Measurements from ENCODE around the gene CLEC4E.

DNA sequence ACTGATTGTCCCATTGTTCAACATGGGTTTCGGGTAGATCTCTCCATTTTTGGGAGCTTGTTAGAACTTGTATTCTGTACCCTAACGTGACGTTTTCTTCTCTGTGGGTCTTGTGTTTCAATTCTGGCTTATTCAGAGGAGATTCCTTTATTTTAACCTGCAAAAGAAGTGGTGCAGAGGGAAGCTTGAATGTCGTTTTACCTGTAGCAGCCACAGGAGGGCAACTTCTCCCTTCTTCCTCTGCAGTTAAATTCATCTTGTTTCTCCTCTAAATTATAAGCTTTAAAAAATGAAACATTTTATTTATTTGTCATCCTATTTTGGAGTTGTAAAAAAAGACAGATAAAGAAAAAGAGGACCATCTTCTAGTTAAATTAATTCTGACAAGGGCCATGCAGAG lies 41.1 kb downstream of the CLEC4E start:
- TF ChIP-seq, protein P1, sequence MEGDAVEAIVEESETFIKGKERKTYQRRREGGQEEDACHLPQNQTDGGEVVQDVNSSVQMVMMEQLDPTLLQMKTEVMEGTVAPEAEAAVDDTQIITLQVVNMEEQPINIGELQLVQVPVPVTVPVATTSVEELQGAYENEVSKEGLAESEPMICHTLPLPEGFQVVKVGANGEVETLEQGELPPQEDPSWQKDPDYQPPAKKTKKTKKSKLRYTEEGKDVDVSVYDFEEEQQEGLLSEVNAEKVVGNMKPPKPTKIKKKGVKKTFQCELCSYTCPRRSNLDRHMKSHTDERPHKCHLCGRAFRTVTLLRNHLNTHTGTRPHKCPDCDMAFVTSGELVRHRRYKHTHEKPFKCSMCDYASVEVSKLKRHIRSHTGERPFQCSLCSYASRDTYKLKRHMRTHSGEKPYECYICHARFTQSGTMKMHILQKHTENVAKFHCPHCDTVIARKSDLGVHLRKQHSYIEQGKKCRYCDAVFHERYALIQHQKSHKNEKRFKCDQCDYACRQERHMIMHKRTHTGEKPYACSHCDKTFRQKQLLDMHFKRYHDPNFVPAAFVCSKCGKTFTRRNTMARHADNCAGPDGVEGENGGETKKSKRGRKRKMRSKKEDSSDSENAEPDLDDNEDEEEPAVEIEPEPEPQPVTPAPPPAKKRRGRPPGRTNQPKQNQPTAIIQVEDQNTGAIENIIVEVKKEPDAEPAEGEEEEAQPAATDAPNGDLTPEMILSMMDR (IDR thresholded peaks at IDR 0.05; ENCODE audit: poor library complexity, severe bottlenecking): no peak
- no peak for TF ChIP-seq SMC3 (conservative IDR thresholded peaks at IDR 0.05; ENCODE audit: poor library complexity)
- no peak for TF ChIP-seq EZH2 (IDR thresholded peaks at IDR 0.05; ENCODE audit: borderline replicate concordance, insufficient read depth, low read length, poor library complexity, severe bottlenecking)
- TF ChIP-seq RAD21 (conservative IDR thresholded peaks at IDR 0.05): no peak
- TF ChIP-seq TAF1 (IDR thresholded peaks at IDR 0.05; ENCODE audit: low read depth): no peak
- no peak for TF ChIP-seq POLR2AphosphoS5 (IDR thresholded peaks at IDR 0.05)
- TF ChIP-seq, protein P2, sequence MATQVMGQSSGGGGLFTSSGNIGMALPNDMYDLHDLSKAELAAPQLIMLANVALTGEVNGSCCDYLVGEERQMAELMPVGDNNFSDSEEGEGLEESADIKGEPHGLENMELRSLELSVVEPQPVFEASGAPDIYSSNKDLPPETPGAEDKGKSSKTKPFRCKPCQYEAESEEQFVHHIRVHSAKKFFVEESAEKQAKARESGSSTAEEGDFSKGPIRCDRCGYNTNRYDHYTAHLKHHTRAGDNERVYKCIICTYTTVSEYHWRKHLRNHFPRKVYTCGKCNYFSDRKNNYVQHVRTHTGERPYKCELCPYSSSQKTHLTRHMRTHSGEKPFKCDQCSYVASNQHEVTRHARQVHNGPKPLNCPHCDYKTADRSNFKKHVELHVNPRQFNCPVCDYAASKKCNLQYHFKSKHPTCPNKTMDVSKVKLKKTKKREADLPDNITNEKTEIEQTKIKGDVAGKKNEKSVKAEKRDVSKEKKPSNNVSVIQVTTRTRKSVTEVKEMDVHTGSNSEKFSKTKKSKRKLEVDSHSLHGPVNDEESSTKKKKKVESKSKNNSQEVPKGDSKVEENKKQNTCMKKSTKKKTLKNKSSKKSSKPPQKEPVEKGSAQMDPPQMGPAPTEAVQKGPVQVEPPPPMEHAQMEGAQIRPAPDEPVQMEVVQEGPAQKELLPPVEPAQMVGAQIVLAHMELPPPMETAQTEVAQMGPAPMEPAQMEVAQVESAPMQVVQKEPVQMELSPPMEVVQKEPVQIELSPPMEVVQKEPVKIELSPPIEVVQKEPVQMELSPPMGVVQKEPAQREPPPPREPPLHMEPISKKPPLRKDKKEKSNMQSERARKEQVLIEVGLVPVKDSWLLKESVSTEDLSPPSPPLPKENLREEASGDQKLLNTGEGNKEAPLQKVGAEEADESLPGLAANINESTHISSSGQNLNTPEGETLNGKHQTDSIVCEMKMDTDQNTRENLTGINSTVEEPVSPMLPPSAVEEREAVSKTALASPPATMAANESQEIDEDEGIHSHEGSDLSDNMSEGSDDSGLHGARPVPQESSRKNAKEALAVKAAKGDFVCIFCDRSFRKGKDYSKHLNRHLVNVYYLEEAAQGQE (IDR thresholded peaks at IDR 0.05; ENCODE audit: borderline replicate concordance): no peak
- TF ChIP-seq MXI1 (conservative IDR thresholded peaks at IDR 0.05; ENCODE audit: poor library complexity, severe bottlenecking): no peak
- no peak for TF ChIP-seq EP300 (conservative IDR thresholded peaks at IDR 0.05; ENCODE audit: poor library complexity, severe bottlenecking)
